Pancreas (tissue), 10 donors: Measurements from ENCODE around the gene FOXO6. TPM values are rescaled to one million over a fixed set of nuclear protein-coding genes. Genes with fewer than 3 reads are reported as not detected.

Experiments used
- ATAC-seq, 4 donors: fragments of 200-7000 bp; cut with Tn5 transposase; one replicate each; pipeline versions ENCODE4 v1.8.0 to v1.9.1; 2020; ENCODE audit warnings: mild to moderate bottlenecking in 4 of 4, moderate library complexity in 4 of 4
- DNase-seq, 6 donors: peaks; one replicate each; pipeline ENCODE4 v3.0.0-alpha.2; 2020
- FAIRE-seq: peaks from 2 replicates; lab custom pipeline; 2012; peaks lifted over from hg19 to GRCh38; lab: Jason Lieb, UNC
- H3K27ac ChIP-seq, 4 donors: fragments of 200-600 bp; sonication (generic); 1 replicate in 3 of 4; 2 replicates in 1 of 4; pipeline versions ENCODE4 v1.5.0 to v1.8.0; 2020
- H3K27me3 ChIP-seq, 4 donors: fragments of 200-600 bp; one replicate each; pipeline ENCODE4 v1.8.0; 2021
- H3K36me3 ChIP-seq, 3 donors: fragments of 200-600 bp; sonication (generic) in 1 of 3; one replicate each; pipeline versions ENCODE4 v1.5.0 to v1.8.0; 2020 to 2021
- H3K4me1 ChIP-seq, 3 donors: fragments of 200-600 bp; one replicate each; pipeline ENCODE4 v1.8.0; 2021
- H3K4me3 ChIP-seq, 4 donors: fragments of 200-600 bp; sonication (generic) in 2 of 4; one replicate each; pipeline versions ENCODE4 v1.5.0 to v1.8.0; 2020 to 2021
- H3K9me3 ChIP-seq, 4 donors: fragments of 200-600 bp; one replicate each; pipeline ENCODE4 v1.8.0; 2021
- CTCF ChIP-seq, 4 donors: fragments of 200-600 bp; sonication (generic) in 3 of 4; IDR thresholded peaks; one replicate each; pipeline versions ENCODE4 v1.5.0 to v1.8.0; 2021; ENCODE audit warnings: antibody characterized with exemption in 4 of 4
- WGBS, 2 donors: extraction: QIAGEN DNeasy Blood & Tissue Kit; methylation state at CpG; one replicate each; pipeline ENCODE4 v1.1.7; 2013; 5-methylcytosine and 5-hydroxymethylcytosine counted together
- intact Hi-C, 3 donors: fragments of 100-400 bp; cut with DNase I; formaldehyde crosslinking; loops; one replicate each; pipeline versions ENCODE4 v1.11.1 to v1.14.2; 2022
- polyA plus RNA-seq, 2 donors: library from polyadenylated mRNA; stranded (reverse); fragments of 200-250 nt; gene quantifications; one replicate each; pipeline ENCODE4 v1.2.3, GENCODE V29; 2013
- total RNA-seq, 6 donors: library from RNA; stranded (reverse); fragmentation: NEBNext Ultra II Directional in 4 of 6; extraction: Animal tissue kit (Norgen Biotek cat#: 25700) in 4 of 6; gene quantifications; one replicate each; pipeline versions ENCODE4 v1.2.1 to v1.2.4, GENCODE V29; 2021 to 2023
- donor health status: healthy with polysubstance abuse.
- donor health status: DM: no; HTN: no; CAD: no; lungs with moderate emphysema.
- donor health status: DM: no; HTN: no; CAD: no.
- donor health status: control.
- donor health status: control.
- donor health status: Bipolar disorder and iron deficiency.
- donor health status: DM: yes; HTN: yes; CAD: no.
- donor health status: DM: no; HTN: no; CAD: no.
- donor health status: DM: no; HTN: no; CAD: no.
- donor health status: DM: yes; HTN: yes; CAD: no.

The FOXO6 gene
- total and polyA plus RNA-seq, 8 donors = 0.79 to 2.0 (median 1.2) TPM

DNA sequence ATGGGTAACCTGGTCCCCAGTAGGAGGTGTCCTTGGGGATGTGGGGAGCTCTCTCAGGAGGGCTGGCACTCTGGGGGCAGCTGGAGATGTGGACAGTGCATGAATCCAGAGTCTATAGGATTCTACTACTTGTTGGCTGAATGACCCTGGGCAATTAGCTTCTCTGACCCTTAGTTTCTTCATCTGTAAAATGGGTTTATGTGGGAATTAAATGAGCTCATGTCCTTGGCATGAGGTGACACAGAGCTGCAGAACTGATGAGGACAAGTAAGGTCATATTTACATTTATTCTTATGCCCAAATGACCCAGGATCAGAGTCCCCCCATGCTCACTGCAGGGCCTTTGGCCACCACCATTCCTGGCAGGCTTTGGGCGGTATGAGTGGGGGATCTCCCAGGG is 29.3 kb downstream of the FOXO6 start:
- Histone ChIP-seq H3K9me3 (no peaks in the 10 kb centered on the region), H3K27me3 (no peaks in the 10 kb centered on the region), H3K27ac (no peak overlapping the region), H3K36me3 (no peaks in the 10 kb centered on the region), H3K4me1 (peaks cover 5 to 10% (median 6%) of the 10 kb centered on the region in 3 donors), H3K4me3 (no peak overlapping the region)
- intact Hi-C loops = no loop called here
- no peak for TF ChIP-seq CTCF (IDR thresholded peaks at IDR 0.05)
- 91 to 94% methylated on average over 1 of the region's 1 CpG for WGBS, 2 donors
- ATAC-seq (no peak), FAIRE-seq (no peak), DNase-seq (no peak)

GRCh38 chr1:41391834-41392527 is 30.7 kb downstream of the FOXO6 start:
- Histone ChIP-seq H3K4me3 (no peak overlapping the region), H3K9me3 (no peaks in the 10 kb centered on the region), H3K27ac (no peak overlapping the region), H3K27me3 (no peaks in the 10 kb centered on the region), H3K4me1 (peaks cover 5 to 10% (median 5%) of the 10 kb centered on the region in 3 donors), H3K36me3 (no peaks in the 10 kb centered on the region)
- intact Hi-C loops = no loop called here
- no peak for TF ChIP-seq CTCF (IDR thresholded peaks at IDR 0.05)
- DNase-seq (no peak), ATAC-seq (no peak), FAIRE-seq (no peak)
- 57 to 60% methylated on average over 9 of the region's 9 CpGs for WGBS, 2 donors

GRCh38 chr1:41392528-41392924 is 31.3 kb downstream of the FOXO6 start:
- H3K27ac ChIP-seq = no peak overlapping the region
- H3K9me3 ChIP-seq = no peaks in the 10 kb centered on the region
- DNase-seq = no peak
- intact Hi-C loops = no loop called here
- H3K27me3 ChIP-seq = no peaks in the 10 kb centered on the region
- TF ChIP-seq CTCF (IDR thresholded peaks at IDR 0.05) = no peak
- WGBS, 2 donors = 88 to 89% methylated on average over 4 of the region's 4 CpGs
- ATAC-seq = no peak
- H3K36me3 ChIP-seq = no peaks in the 10 kb centered on the region
- FAIRE-seq = no peak
- H3K4me1 ChIP-seq = peaks cover 0 to 7% (median under 1%) of the 10 kb centered on the region in 3 donors
- H3K4me3 ChIP-seq = no peak overlapping the region

DNA sequence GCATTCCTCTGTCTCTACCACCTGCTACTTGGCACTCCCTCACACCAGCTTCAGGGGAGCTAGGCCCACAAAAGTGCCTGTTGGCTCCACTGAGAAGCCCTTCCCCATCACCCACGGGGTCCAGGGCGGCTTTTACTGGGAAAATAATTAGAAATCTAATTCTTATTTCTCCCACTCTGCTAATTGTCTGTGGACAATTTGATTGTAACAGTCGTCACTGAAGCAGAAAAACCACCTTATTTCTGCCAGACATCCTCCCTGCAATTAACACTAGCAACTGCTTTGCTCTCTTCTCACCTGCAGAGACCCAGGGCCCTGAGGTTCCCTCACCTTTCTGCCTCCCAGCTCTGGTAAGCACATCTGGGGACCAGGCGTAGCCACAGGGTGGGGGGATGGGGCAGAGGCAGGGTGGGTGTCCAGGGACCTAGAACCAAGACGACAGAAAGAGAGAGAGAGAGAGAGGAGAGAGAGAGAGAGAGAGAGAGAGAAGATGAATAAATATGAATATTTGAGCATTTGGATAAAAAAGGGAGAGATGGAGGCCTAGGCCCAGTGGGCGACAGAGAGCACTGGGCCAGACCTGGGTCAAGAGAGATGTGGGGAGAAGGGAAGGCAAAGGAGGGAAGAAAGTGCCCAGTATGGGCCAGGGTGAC is 32.6 kb downstream of the FOXO6 start:
- ATAC-seq (no peak), FAIRE-seq (no peak), DNase-seq (no peak)
- no peaks in the 10 kb centered on the region for H3K36me3 ChIP-seq
- H3K27ac ChIP-seq = no peak overlapping the region
- H3K4me1 ChIP-seq = no peaks in the 10 kb centered on the region
- H3K9me3 ChIP-seq = no peaks in the 10 kb centered on the region
- intact Hi-C loops = no loop called here
- 75 to 81% methylated on average over 6 of the region's 6 CpGs for WGBS, 2 donors
- TF ChIP-seq CTCF (IDR thresholded peaks at IDR 0.05) = no peak
- no peak overlapping the region for H3K4me3 ChIP-seq
- H3K27me3 ChIP-seq = no peaks in the 10 kb centered on the region

- FAIRE-seq (no peak), ATAC-seq (no peak), DNase-seq (no peak)
- WGBS, 2 donors = 81 to 84% methylated on average over 10 of the region's 10 CpGs
- no peak overlapping the region for H3K27ac ChIP-seq
- no peaks in the 10 kb centered on the region for H3K9me3 ChIP-seq
- H3K4me3 ChIP-seq = no peak overlapping the region
- H3K27me3 ChIP-seq = no peaks in the 10 kb centered on the region
- intact Hi-C loops = no loop called here
- H3K4me1 ChIP-seq = peaks cover 0 to 3% (median 0%) of the 10 kb centered on the region in 3 donors
- no peaks in the 10 kb centered on the region for H3K36me3 ChIP-seq
- TF ChIP-seq CTCF (IDR thresholded peaks at IDR 0.05) = no peak
Measured at GRCh38 chr1:41394369-41394744, 33.1 kb downstream of the FOXO6 start.
